ENCODE measurements around the gene NEK4. TPM values are rescaled to one million over a fixed set of nuclear protein-coding genes. Genes with fewer than 3 reads are reported as not detected.
A peak's percentile ranks its signal among the peaks of the same experiment; 100 is the strongest.
"Not testable (repeated sequence)": the region's sequence is repeated elsewhere in the genome, so short reads cannot be mapped to it uniquely, and the experiment has no call there.

NEK4 gene
- total RNA-seq, 1 donor from 2014 or later, result 11.6 TPM

- DNase-seq (ENCODE audit: low read depth in 2 of 2), result no peak
Measured at GRCh38 chr3:52703341-52703740, 67.4 kb downstream of the NEK4 start.

- no peak for DNase-seq (ENCODE audit: low read depth in 2 of 2)
Measured at GRCh38 chr3:52697632-52697965, 73.1 kb downstream of the NEK4 start.

- DNase-seq (ENCODE audit: low read depth in 2 of 2), result peak in 1 of 2 donors; percentile 11
Measured at GRCh38 chr3:52696830-52697631, 73.7 kb downstream of the NEK4 start.

- no peak for DNase-seq (ENCODE audit: low read depth in 2 of 2)
Measured at GRCh38 chr3:52695798-52696671, 74.7 kb downstream of the NEK4 start.

- peak in 1 of 2 donors; percentile 20 for DNase-seq (ENCODE audit: low read depth in 2 of 2)
Measured at GRCh38 chr3:52694528-52695189, 76.1 kb downstream of the NEK4 start.

GRCh38 chr3:52693071-52693470 is 77.7 kb downstream of the NEK4 start:
- no peak for DNase-seq (ENCODE audit: low read depth in 2 of 2)

GRCh38 chr3:52690560-52690959 is 80.2 kb downstream of the NEK4 start:
- DNase-seq (ENCODE audit: low read depth in 2 of 2), result no peak

- DNase-seq (ENCODE audit: low read depth in 2 of 2), result no peak
Measured at GRCh38 chr3:52689151-52689550, 81.6 kb downstream of the NEK4 start.

- no peak for DNase-seq (ENCODE audit: low read depth in 2 of 2)
Measured at GRCh38 chr3:52688266-52688665, 82.5 kb downstream of the NEK4 start.

GRCh38 chr3:52685709-52686691 is 84.7 kb downstream of the NEK4 start, which contains the start of the genes GNL3 and PBRM1:
TSS of gene GNL3 (plus strand) at chr3:52686032. CDS start at chr3:52686093, 61 bp downstream.
TSS of gene PBRM1 (minus strand) at chr3:52685913.
- DNase-seq (ENCODE audit: low read depth in 2 of 2), result peak; percentile 91 to 97

- DNase-seq (ENCODE audit: low read depth in 2 of 2), result peak; percentile 47 to 81
Measured at GRCh38 chr3:52685285-52685708, 85.4 kb downstream of the NEK4 start.

GRCh38 chr3:52684184-52684583 is 86.6 kb downstream of the NEK4 start:
- DNase-seq (ENCODE audit: low read depth in 2 of 2), result no peak

GRCh38 chr3:52683611-52684010 is 87.1 kb downstream of the NEK4 start:
- no peak for DNase-seq (ENCODE audit: low read depth in 2 of 2)

GRCh38 chr3:52682016-52682415 is 88.7 kb downstream of the NEK4 start:
- DNase-seq (ENCODE audit: low read depth in 2 of 2), result peak; percentile 66 to 77

- no peak for DNase-seq (ENCODE audit: low read depth in 2 of 2)
Measured at GRCh38 chr3:52681596-52681995, 89.1 kb downstream of the NEK4 start.

- no peak for DNase-seq (ENCODE audit: low read depth in 2 of 2)
Measured at GRCh38 chr3:52679811-52680210, 90.9 kb downstream of the NEK4 start.

- DNase-seq (ENCODE audit: low read depth in 2 of 2), result no peak
Measured at GRCh38 chr3:52679199-52679538, 91.6 kb downstream of the NEK4 start.

- no peak for DNase-seq (ENCODE audit: low read depth in 2 of 2)
Measured at GRCh38 chr3:52678265-52679198, 92.2 kb downstream of the NEK4 start.

GRCh38 chr3:52676201-52676600 is 94.5 kb downstream of the NEK4 start:
- not testable (repeated sequence) for DNase-seq (ENCODE audit: low read depth in 2 of 2)

GRCh38 chr3:52671676-52672075 is 99.1 kb downstream of the NEK4 start:
- DNase-seq (ENCODE audit: low read depth in 2 of 2), result no peak
